Parathyroid adenoma (tissue), 2 donors: ENCODE measurements around the gene S100A1.
A peak's percentile ranks its signal among the peaks of the same experiment; 100 is the strongest.
"Not testable (repeated sequence)": the region's sequence is repeated elsewhere in the genome, so short reads cannot be mapped to it uniquely, and the experiment has no call there.

Source experiments
- H2AFZ ChIP-seq: fragments of 300-600 bp; sonication (generic); one replicate; pipeline ENCODE4 v1.7.0; 2017; ENCODE audit warnings: antibody characterized with exemption, mild to moderate bottlenecking
- H3K27ac ChIP-seq: fragments of 300-600 bp; sonication (generic); one replicate; pipeline ENCODE4 v1.7.0; 2017
- H3K27me3 ChIP-seq: fragments of 300-600 bp; sonication (generic); one replicate; pipeline ENCODE4 v1.7.0; 2017; ENCODE audit warnings: low read length; ENCODE audit not compliant: control insufficient read depth, insufficient read depth
- H3K36me3 ChIP-seq: fragments of 300-600 bp; sonication (generic); one replicate; pipeline ENCODE4 v1.7.0; 2017; ENCODE audit warnings: low read length; ENCODE audit not compliant: control insufficient read depth, insufficient read depth
- H3K4me1 ChIP-seq: fragments of 300-600 bp; sonication (generic); one replicate; pipeline ENCODE4 v1.7.0; 2017; ENCODE audit warnings: control low read depth
- H3K4me2 ChIP-seq: fragments of 300-600 bp; sonication (generic); one replicate; pipeline ENCODE4 v1.7.0; 2017; ENCODE audit warnings: low read length
- H3K4me3 ChIP-seq: fragments of 300-600 bp; sonication (generic); one replicate; pipeline ENCODE4 v1.7.0; 2017; ENCODE audit warnings: low read depth, low read length
- H3K79me2 ChIP-seq: fragments of 300-600 bp; sonication (generic); one replicate; pipeline ENCODE4 v1.7.0; 2017; ENCODE audit warnings: control low read depth
- H3K9ac ChIP-seq: fragments of 300-600 bp; sonication (generic); one replicate; pipeline ENCODE4 v1.7.0; 2017; ENCODE audit warnings: mild to moderate bottlenecking
- H3K9me3 ChIP-seq: fragments of 300-600 bp; sonication (generic); one replicate; pipeline ENCODE4 v1.7.0; 2017; ENCODE audit warnings: low read length; ENCODE audit not compliant: control insufficient read depth
- CTCF ChIP-seq: fragments of 300-600 bp; sonication (generic); IDR thresholded peaks from one replicate; pipeline ENCODE4 v1.7.0; 2017; ENCODE audit warnings: antibody characterized with exemption, mild to moderate bottlenecking
- donor health status: primary hyperparathyroidism.

Gene S100A1

DNA sequence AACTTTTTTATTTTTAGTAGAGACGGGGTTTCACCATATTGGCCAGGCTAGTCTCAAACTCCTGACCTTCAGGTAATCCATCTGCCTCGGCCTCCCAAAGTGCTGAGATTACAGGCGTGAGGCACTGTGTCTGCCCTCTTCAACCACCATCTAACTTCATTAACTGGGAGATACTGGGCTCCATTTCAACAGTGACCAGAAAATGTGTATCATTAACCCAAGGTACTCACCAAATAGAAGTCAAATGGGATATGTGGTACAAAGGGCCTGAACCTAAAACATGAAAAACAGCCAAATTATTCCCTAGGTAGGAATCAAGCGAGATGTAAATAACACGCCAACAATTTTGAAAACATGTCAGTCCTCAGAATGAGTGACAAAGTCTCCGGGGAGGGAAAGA is 41.4 kb downstream of the S100A1 start:
- no peak for TF ChIP-seq CTCF
- Histone ChIP-seq H2AFZ (no peak overlapping the region), H3K79me2 (peaks cover 6% of the 10 kb centered on the region), H3K4me1 (peaks cover 3% of the 10 kb centered on the region), H3K9me3 (no peaks in the 10 kb centered on the region), H3K4me3 (peak overlapping the region; percentile 95), H3K27me3 (no peaks in the 10 kb centered on the region), H3K27ac (no peak overlapping the region), H3K36me3 (no peaks in the 10 kb centered on the region), H3K4me2 (peak overlapping the region; percentile 98), H3K9ac (no peak overlapping the region)

DNA sequence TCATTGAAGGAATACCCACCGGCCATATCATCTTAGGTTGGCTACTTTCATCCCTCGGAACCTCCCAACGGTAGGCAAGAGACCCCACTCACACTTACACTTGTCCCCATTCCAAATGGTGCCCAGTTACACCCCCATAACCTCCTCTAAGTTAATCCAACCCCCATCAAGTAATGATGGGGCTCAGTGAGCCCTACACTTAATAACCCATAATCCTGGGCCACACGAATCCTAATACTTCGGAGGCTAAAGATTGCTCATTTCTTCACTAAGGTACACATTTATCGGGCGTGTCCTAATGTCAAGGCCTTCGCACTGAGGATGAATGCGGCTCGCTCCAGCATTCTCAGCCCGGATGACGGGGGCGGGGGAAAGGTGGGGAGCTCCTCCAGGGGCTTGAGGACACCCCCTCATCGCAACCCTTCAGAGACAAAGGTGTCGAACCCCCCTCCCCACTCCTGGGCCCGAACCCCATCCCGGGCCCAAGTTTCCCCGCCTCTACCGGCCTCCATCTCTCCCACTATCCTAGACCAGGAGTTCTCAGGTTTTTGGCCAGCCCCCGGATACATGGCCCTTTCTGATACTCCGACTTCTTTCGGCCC is 42.1 kb downstream of the S100A1 start:
- Histone ChIP-seq H3K4me3 (peak overlapping the region; percentile 95), H3K36me3 (no peaks in the 10 kb centered on the region)
- TF ChIP-seq CTCF = no peak

GRCh38 chr1:153670859-153671627 is 42.8 kb downstream of the S100A1 start, which contains the start of gene ILF2:
TSS of gene ILF2 (minus strand) at chr1:153670993. CDS start at chr1:153670922, 71 bp downstream.
- H3K4me2 ChIP-seq = peak within 1 kb of the TSS; percentile 98
- no peaks in the 10 kb centered on the region for H3K36me3 ChIP-seq
- peak; percentile 47 for TF ChIP-seq CTCF
- peak within 1 kb of the TSS; percentile 84 for H3K27ac ChIP-seq
- H3K79me2 ChIP-seq = peaks cover 6% of the 10 kb centered on the region
- peaks cover 3% of the 10 kb centered on the region for H3K4me1 ChIP-seq
- no peaks in the 10 kb centered on the region for H3K9me3 ChIP-seq
- H3K9ac ChIP-seq = no peak within 1 kb of the TSS
- H3K27me3 ChIP-seq = no peaks in the 10 kb centered on the region
- H3K4me3 ChIP-seq = peak within 1 kb of the TSS; percentile 95
- peak within 1 kb of the TSS; percentile 75 for H2AFZ ChIP-seq

More for the DNA sequence above, 42.1 kb downstream of the S100A1 start:
- Histone ChIP-seq H3K79me2 (peaks cover 6% of the 10 kb centered on the region), H3K9me3 (no peaks in the 10 kb centered on the region), H2AFZ (peak overlapping the region; percentile 75), H3K27me3 (no peaks in the 10 kb centered on the region), H3K27ac (peak overlapping the region; percentile 53), H3K9ac (no peak overlapping the region), H3K4me2 (peak overlapping the region; percentile 98), H3K4me1 (peaks cover 3% of the 10 kb centered on the region)

DNA sequence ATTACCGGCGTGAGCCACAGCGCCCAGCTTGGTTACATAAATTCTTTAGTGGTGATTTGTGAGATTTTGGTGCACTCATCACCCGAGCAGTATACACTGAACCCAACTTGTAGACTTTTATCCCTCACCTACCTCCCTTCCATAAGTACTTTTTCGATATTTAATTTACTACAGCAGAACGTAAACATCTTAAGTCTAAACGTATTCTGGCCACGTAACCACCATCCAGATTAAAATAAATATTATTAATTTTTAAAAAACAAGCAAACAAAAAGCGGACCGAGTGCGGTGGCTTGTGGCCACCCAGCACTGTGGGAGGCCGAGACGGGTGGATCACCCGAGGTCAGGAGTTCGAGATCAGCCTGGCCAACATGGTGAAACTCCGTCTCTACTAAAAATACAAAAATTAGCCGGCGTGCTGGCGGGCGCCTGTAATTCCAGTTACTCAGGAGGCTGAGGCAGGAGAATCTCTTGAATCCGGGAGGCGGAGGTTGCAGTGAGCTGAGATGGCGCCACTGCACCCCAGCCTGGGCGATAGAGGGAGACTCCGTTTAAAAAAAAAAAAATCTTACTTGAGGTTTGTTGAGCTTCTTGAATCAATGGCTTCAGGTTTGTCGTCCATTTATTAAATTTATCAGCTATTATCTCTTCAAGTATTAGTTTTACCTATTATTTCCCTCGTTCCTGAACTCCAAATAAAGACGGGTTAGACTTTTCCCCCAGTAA is 43.6 kb downstream of the S100A1 start:
- H3K4me3 ChIP-seq = peak overlapping the region; percentile 95
- not testable (repeated sequence) for H3K79me2 ChIP-seq, H3K9me3 ChIP-seq, H3K4me1 ChIP-seq, H3K36me3 ChIP-seq, H3K27me3 ChIP-seq, H3K9ac ChIP-seq
- peak overlapping the region; percentile 73 for H2AFZ ChIP-seq
- H3K4me2 ChIP-seq = peak overlapping the region; percentile 64
- peak overlapping the region; percentile 84 for H3K27ac ChIP-seq

DNA sequence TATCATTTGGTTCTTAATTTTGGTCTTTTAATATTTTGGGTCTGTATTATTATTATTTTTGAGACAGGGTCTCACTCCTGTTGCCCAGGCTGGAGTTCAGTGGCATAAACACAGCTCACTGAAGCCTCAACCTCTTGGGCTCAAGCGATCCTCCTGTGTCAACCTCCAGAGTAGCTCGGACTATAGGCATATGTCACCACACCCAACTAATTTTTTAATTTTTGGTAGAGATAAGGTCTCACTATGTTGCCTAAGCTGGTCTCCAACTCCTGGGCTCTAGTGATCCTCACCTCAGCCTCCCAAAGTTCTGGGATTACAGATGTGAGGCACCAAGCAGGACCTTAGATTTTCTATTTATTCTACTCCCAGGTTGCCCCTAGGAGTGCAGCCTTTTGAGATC is 45.3 kb downstream of the S100A1 start:
- H3K4me1 ChIP-seq = peaks cover 3% of the 10 kb centered on the region
- H3K4me3 ChIP-seq = no peak overlapping the region
- no peak overlapping the region for H3K9ac ChIP-seq
- no peaks in the 10 kb centered on the region for H3K27me3 ChIP-seq
- TF ChIP-seq CTCF = no peak
- H3K79me2 ChIP-seq = peaks cover 6% of the 10 kb centered on the region
- no peaks in the 10 kb centered on the region for H3K36me3 ChIP-seq
- no peak overlapping the region for H3K27ac ChIP-seq
- no peak overlapping the region for H2AFZ ChIP-seq
- no peaks in the 10 kb centered on the region for H3K9me3 ChIP-seq
- H3K4me2 ChIP-seq = no peak overlapping the region
